GM12874 (cell line): ENCODE measurements around the gene ANKRD13B.

ENCODE experiments used
- CTCF ChIP-seq: IDR thresholded peaks from 2 replicates; pipeline ENCODE4 v1.5.1; 2011; ENCODE audit warnings: low read depth, mild to moderate bottlenecking, control low read depth, low read length, moderate library complexity; ENCODE audit not compliant: insufficient read depth

ANKRD13B gene

GRCh38 chr17:29630630-29631193, 37.8 kb downstream of the ANKRD13B start:
- TF ChIP-seq CTCF, result no peak

GRCh38 chr17:29633886-29634285, 41.0 kb downstream of the ANKRD13B start:
- no peak for TF ChIP-seq CTCF

- no peak for TF ChIP-seq CTCF
Observed at GRCh38 chr17:29640413-29640812, 47.5 kb downstream of the ANKRD13B start.

- TF ChIP-seq CTCF, result no peak
Observed at GRCh38 chr17:29640981-29641642, 48.2 kb downstream of the ANKRD13B start.

GRCh38 chr17:29642171-29642611, 49.3 kb downstream of the ANKRD13B start:
- TF ChIP-seq CTCF, result no peak

GRCh38 chr17:29643817-29644160, 50.9 kb downstream of the ANKRD13B start:
- no peak for TF ChIP-seq CTCF

- TF ChIP-seq CTCF, result no peak
Observed at GRCh38 chr17:29645515-29646051, 52.7 kb downstream of the ANKRD13B start.
